ENCODE measurements around the gene LRRC23. TPM values are rescaled to one million over a fixed set of nuclear protein-coding genes. Genes with fewer than 3 reads are reported as not detected.
A peak's percentile ranks its signal among the peaks of the same experiment; 100 is the strongest.

LRRC23 gene
- total RNA-seq, 2 donors from 2014 or later = 7.3 to 8.0 TPM

- Histone ChIP-seq H3K27ac (no peak overlapping the region), H3K27me3 (no peaks in the 10 kb centered on the region), H3K9ac (ENCODE audit: low read depth in 2 of 2, low read length in 2 of 2) (no peak overlapping the region), H3K36me3 (no peaks in the 10 kb centered on the region), H3K4me3 (no peak overlapping the region), H3K9me3 (no peaks in the 10 kb centered on the region), H3K4me1 (no peaks in the 10 kb centered on the region)
- no peak for TF ChIP-seq CTCF (IDR thresholded peaks at IDR 0.05)
- DNase-seq = no peak
- intact Hi-C loops (cut with DNase I) = no loop called here
These were observed 11.2 kb downstream of the LRRC23 start for GRCh38 chr12:6915789-6916285.

GRCh38 chr12:6916426-6917200 is 12.0 kb downstream of the LRRC23 start:
- no peaks in the 10 kb centered on the region for H3K9me3 ChIP-seq
- intact Hi-C loops (cut with DNase I) = no loop called here
- H3K27ac ChIP-seq = no peak overlapping the region
- H3K36me3 ChIP-seq = no peaks in the 10 kb centered on the region
- no peak for DNase-seq
- H3K4me3 ChIP-seq = no peak overlapping the region
- H3K9ac ChIP-seq (ENCODE audit: low read depth in 2 of 2, low read length in 2 of 2) = no peak overlapping the region
- H3K4me1 ChIP-seq = no peaks in the 10 kb centered on the region
- H3K27me3 ChIP-seq = no peaks in the 10 kb centered on the region
- TF ChIP-seq CTCF (IDR thresholded peaks at IDR 0.05) = no peak

GRCh38 chr12:6917491-6918231 is 13.0 kb downstream of the LRRC23 start:
- DNase-seq = no peak
- Histone ChIP-seq H3K9ac (ENCODE audit: low read depth in 2 of 2, low read length in 2 of 2) (no peak overlapping the region), H3K4me3 (no peak overlapping the region), H3K36me3 (no peaks in the 10 kb centered on the region), H3K27ac (no peak overlapping the region), H3K4me1 (no peaks in the 10 kb centered on the region), H3K27me3 (no peaks in the 10 kb centered on the region), H3K9me3 (no peaks in the 10 kb centered on the region)
- intact Hi-C loops (cut with DNase I) = no loop called here
- no peak for TF ChIP-seq CTCF (IDR thresholded peaks at IDR 0.05)

- intact Hi-C loops (cut with DNase I) = no loop called here
- no peak for TF ChIP-seq CTCF (IDR thresholded peaks at IDR 0.05)
- H3K4me1 ChIP-seq = no peaks in the 10 kb centered on the region
- H3K4me3 ChIP-seq = no peak overlapping the region
- no peak overlapping the region for H3K9ac ChIP-seq (ENCODE audit: low read depth in 2 of 2, low read length in 2 of 2)
- no peaks in the 10 kb centered on the region for H3K36me3 ChIP-seq
- H3K27ac ChIP-seq = no peak overlapping the region
- no peak for DNase-seq
- no peaks in the 10 kb centered on the region for H3K27me3 ChIP-seq
- H3K9me3 ChIP-seq = no peaks in the 10 kb centered on the region
These were observed 15.0 kb downstream of the LRRC23 start for GRCh38 chr12:6919588-6919987.

GRCh38 chr12:6921539-6921938 is 16.9 kb downstream of the LRRC23 start:
- TF ChIP-seq CTCF (IDR thresholded peaks at IDR 0.05) = no peak
- Histone ChIP-seq H3K36me3 (no peaks in the 10 kb centered on the region), H3K9ac (ENCODE audit: low read depth in 2 of 2, low read length in 2 of 2) (peak overlapping the region in 1 of 2 donors; percentile 15), H3K4me3 (no peak overlapping the region), H3K4me1 (peaks cover 10% of the 10 kb centered on the region), H3K27ac (no peak overlapping the region), H3K9me3 (no peaks in the 10 kb centered on the region), H3K27me3 (no peaks in the 10 kb centered on the region)
- intact Hi-C loops (cut with DNase I) = loop anchor here (5.0 kb wide), 1 partner anchor 171 kb away; the partner anchor contains the start of gene C1R
- no peak for DNase-seq

Data from colonic mucosa (tissue), 4 donors.